BLaER1 treated with 17β-estradiol and CSF1 and Interleukin-3, amounts not matched to agents 10 nM and 100 nM (cell line): ENCODE measurements around the gene C14orf93.
A peak's percentile ranks its signal among the peaks of the same experiment; 100 is the strongest.

Experiments
- H3K27ac ChIP-seq, 11 experiments: shearing (Covaris generic); formaldehyde crosslinking; 2 replicates each; pipeline ENCODE4 v1.8.1; 2022
- H3K27me3 ChIP-seq, 11 experiments: shearing (Covaris generic); formaldehyde crosslinking; 2 replicates each; pipeline ENCODE4 v1.8.1; 2022
- H3K36me3 ChIP-seq, 11 experiments: shearing (Covaris generic); formaldehyde crosslinking; 2 replicates each; pipeline ENCODE4 v1.8.1; 2022
- H3K4me1 ChIP-seq, 10 experiments: shearing (Covaris generic); formaldehyde crosslinking; 2 replicates each; pipeline ENCODE4 v1.8.1; 2022
- H3K4me2 ChIP-seq, 11 experiments: shearing (Covaris generic); formaldehyde crosslinking; 2 replicates each; pipeline ENCODE4 v1.8.1; 2022
- H3K4me3 ChIP-seq, 10 experiments: shearing (Covaris generic); formaldehyde crosslinking; 2 replicates each; pipeline ENCODE4 v1.8.1; 2022
- H3K9ac ChIP-seq, 11 experiments: shearing (Covaris generic); formaldehyde crosslinking; 2 replicates each; pipeline ENCODE4 v1.8.1; 2022
- H3K9me3 ChIP-seq, 11 experiments: shearing (Covaris generic); formaldehyde crosslinking; replicated peaks in 1 of 11; 2 replicates each; pipeline ENCODE4 v1.8.1; 2022
- H4K20me1 ChIP-seq, 11 experiments: shearing (Covaris generic); formaldehyde crosslinking; 2 replicates each; pipeline ENCODE4 v1.8.1; 2022
- Cebpa-rat ChIP-seq, 11 experiments: shearing (Covaris generic); IDR thresholded peaks; 2 replicates each; pipeline ENCODE4 v1.8.1; 2022

Gene C14orf93

DNA sequence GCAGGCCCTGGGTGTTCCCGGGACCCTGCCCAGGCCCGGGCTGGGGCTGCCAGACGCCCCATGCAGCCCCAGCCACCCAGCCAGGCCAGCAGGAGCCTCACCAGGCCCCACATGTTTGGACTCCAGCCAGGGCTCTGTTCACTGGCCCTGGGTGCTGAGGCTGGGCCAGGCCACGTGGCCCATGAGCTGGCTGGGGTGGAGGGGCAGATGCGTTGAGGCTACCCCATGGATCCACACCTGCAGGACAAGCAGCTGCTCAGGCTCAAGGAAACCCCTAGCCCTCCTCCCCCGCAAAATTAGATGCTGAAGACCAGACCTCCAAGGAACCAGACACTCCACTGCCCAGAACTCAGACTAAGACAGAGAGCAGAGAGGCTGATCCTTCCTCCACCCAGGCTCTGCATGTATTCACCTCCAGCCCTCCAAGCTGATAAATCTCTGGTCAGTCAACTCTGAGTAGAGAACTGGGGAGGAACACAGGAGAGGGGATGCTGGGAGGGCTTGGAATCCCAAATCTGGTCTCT lies 45.7 kb upstream of the C14orf93 start:
- no peak for TF ChIP-seq Cebpa-rat (IDR thresholded peaks at IDR 0.05)
- Histone ChIP-seq H3K4me3 (no peak overlapping the region), H3K27ac (0 out of 22 replicates have a peak overlapping the region, but pooled peaks of 1 of the 11 experiments have one; percentile 29)

DNA sequence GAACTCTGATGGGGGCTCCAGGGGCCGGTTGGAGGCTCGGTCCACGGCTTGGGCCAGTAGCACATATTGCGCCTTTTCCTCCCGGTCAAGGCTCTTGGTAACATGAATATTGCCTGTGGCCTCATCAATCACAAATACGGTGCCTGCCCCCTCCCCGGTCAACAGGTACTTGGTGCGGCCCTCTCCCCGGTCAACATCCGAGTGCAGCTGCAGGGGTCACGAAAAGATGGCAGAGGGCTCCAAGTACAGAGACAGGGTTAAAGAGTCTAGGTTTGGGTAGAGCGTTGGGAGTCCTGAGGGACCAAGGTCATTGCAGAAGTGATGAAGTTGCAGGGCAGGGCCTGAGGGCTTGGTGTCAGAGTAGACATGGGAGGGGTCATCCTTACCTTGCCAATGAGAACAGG lies 45.2 kb upstream of the C14orf93 start:
- Histone ChIP-seq H3K9me3 (no peaks in the 10 kb centered on the region), H3K4me2 (peak overlapping the region in 6 of 11 experiments; percentile 96 to 100 (median 100); a peak in 10 of 22 replicates), H3K4me3 (no peak overlapping the region), H3K36me3 (peaks cover 16 to 21% (median 19%) of the 10 kb centered on the region in 11 experiments), H4K20me1 (peaks cover 20 to 48% (median 27%) of the 10 kb centered on the region in 11 experiments; a peak in 21 of 22 replicates), H3K27me3 (peaks cover 3 to 11% (median 8%) of the 10 kb centered on the region in 11 experiments; a peak in 15 of 22 replicates), H3K27ac (0 out of 22 replicates have a peak overlapping the region, but pooled peaks of 1 of the 11 experiments have one; percentile 29), H3K9ac (peak overlapping the region in 3 of 11 experiments; percentile 26 to 82 (median 81); a peak in 4 of 22 replicates), H3K4me1 (peaks cover 19 to 55% (median 36%) of the 10 kb centered on the region in 10 experiments; a peak in 19 of 20 replicates)
- no peak for TF ChIP-seq Cebpa-rat (IDR thresholded peaks at IDR 0.05)

More for the DNA sequence above, 45.7 kb upstream of the C14orf93 start:
- Histone ChIP-seq H3K9me3 (no peaks in the 10 kb centered on the region), H3K4me1 (peaks cover 19 to 61% (median 40%) of the 10 kb centered on the region in 10 experiments; a peak in 19 of 20 replicates), H3K36me3 (peaks cover 21 to 26% (median 24%) of the 10 kb centered on the region in 11 experiments), H3K9ac (peak overlapping the region in 6 of 11 experiments; percentile 23 to 82 (median 78); a peak in 6 of 22 replicates), H3K27me3 (peaks cover 3 to 11% (median 8%) of the 10 kb centered on the region in 11 experiments; a peak in 15 of 22 replicates), H3K4me2 (peak overlapping the region in 10 of 11 experiments; percentile 96 to 100 (median 99); a peak in 18 of 22 replicates), H4K20me1 (peaks cover 25 to 53% (median 32%) of the 10 kb centered on the region in 11 experiments; a peak in 21 of 22 replicates)

DNA sequence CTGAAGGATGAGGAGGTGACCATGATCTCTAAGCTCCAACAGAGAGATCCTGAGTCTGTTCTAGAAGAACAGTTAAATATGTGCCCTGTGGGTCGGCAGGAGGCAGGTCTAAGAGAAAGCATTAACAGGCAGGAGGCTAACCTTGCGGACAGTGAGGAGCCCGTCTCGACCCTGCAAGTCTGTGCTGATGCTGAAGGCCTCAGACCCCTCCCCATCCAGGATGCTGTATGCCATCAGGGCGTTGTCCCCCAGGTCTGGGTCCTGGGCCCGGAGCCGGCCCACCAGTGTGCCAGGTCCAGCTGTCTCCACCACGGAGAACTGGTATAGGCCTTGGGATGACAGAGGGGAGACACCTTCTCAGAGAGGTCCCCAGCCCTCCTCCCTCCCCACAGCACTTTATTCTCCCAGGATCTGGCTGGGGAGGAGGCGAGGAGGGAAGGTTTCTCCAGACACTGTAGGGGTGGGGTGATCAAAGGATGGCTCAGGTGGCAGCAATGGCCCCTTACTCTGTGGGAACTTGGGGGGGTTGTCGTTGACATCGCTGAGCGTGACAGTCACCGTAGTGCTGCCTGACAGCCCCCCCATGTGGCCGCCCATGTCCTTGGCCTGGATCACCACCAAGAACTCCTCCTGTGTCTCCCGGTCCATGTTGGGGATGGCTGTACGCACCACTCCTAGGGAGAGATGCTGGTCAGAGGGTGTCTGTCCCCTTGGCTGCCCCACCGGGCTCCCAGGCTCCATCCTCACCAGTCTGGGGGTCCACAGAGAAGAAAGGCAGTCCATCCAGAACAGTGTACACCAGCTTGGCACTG lies 44.3 kb upstream of the C14orf93 start:
- H3K36me3 ChIP-seq = peaks cover 7 to 12% (median 10%) of the 10 kb centered on the region in 11 experiments
- H3K9me3 ChIP-seq = no peaks in the 10 kb centered on the region
- H4K20me1 ChIP-seq = peaks cover 11 to 39% (median 17%) of the 10 kb centered on the region in 11 experiments; a peak in 21 of 22 replicates
- no peak overlapping the region for H3K4me2 ChIP-seq
- H3K4me1 ChIP-seq = peaks cover 18 to 46% (median 31%) of the 10 kb centered on the region in 10 experiments; a peak in 19 of 20 replicates
- no peak for TF ChIP-seq Cebpa-rat (IDR thresholded peaks at IDR 0.05)
- H3K4me3 ChIP-seq = no peak overlapping the region
- no peak overlapping the region for H3K9ac ChIP-seq
- H3K27me3 ChIP-seq = peaks cover 3 to 11% (median 8%) of the 10 kb centered on the region in 11 experiments; a peak in 15 of 22 replicates
- no peak overlapping the region for H3K27ac ChIP-seq

DNA sequence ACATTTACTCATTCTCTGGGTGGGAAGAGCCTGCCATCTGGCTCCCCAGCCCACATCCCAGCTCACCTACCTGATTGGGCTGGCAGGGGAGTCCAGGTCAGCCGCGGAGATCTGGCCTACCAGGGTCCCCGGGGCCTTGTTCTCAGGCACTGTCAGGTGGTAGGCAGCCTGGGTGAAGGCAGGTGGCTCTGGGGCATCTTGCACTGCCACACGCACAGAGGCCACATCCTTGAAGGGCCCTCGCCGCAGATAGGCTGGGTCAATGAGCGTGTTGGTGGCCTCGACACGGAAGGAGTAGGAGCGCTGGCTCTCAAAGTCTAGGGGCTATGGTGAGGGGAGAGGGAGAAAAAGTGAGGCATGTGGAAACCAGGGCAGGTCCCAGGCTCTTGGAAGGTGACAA lies 43.5 kb upstream of the C14orf93 start:
- H3K27me3 ChIP-seq = peaks cover 3 to 11% (median 8%) of the 10 kb centered on the region in 11 experiments; a peak in 15 of 22 replicates
- H3K4me3 ChIP-seq = no peak overlapping the region
- TF ChIP-seq Cebpa-rat (IDR thresholded peaks at IDR 0.05) = no peak
- H4K20me1 ChIP-seq = peaks cover 4 to 31% (median 9%) of the 10 kb centered on the region in 11 experiments; a peak in 21 of 22 replicates
- no peak overlapping the region for H3K4me2 ChIP-seq
- H3K4me1 ChIP-seq = peaks cover 18 to 38% (median 25%) of the 10 kb centered on the region in 10 experiments; a peak in 19 of 20 replicates
- no peak overlapping the region for H3K27ac ChIP-seq
- no peaks in the 10 kb centered on the region for H3K9me3 ChIP-seq
- H3K9ac ChIP-seq = peak overlapping the region in 2 of 11 experiments; percentile 30 to 44; a peak in 2 of 22 replicates
- peaks cover 0 to 4% (median 2%) of the 10 kb centered on the region in 11 experiments; a peak in 8 of 22 replicates for H3K36me3 ChIP-seq

DNA sequence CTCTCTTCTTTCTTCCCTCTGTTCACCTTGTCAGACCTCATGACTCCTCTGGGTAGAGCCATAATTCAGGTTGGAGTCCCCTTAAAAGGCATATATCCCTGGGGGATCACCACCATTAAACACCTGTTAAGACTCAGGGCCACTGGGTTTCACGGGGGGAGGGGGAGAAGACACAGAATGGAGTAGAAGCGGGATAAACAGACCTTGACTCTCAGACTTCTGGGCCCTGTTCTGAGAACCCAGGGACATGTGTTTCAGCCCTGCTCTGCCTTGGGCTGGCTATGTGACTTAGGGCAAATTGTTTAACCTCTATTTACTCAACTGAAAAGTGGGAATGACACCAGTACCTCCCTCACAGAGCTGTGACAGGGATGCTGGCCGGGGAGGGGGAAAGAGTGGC lies 42.7 kb upstream of the C14orf93 start:
- Histone ChIP-seq H3K27me3 (peaks cover 3 to 11% (median 8%) of the 10 kb centered on the region in 11 experiments; a peak in 15 of 22 replicates), H3K4me2 (no peak overlapping the region), H3K4me1 (peaks cover 16 to 31% (median 21%) of the 10 kb centered on the region in 10 experiments; a peak in 19 of 20 replicates), H4K20me1 (peaks cover 0 to 23% (median 4%) of the 10 kb centered on the region in 11 experiments; a peak in 13 of 22 replicates), H3K36me3 (no peaks in the 10 kb centered on the region; a peak in 2 of 22 replicates), H3K27ac (no peak overlapping the region), H3K9ac (peak overlapping the region in 3 of 11 experiments; percentile 18 to 44 (median 20); a peak in 2 of 22 replicates), H3K4me3 (no peak overlapping the region), H3K9me3 (no peaks in the 10 kb centered on the region)
- no peak for TF ChIP-seq Cebpa-rat (IDR thresholded peaks at IDR 0.05)

DNA sequence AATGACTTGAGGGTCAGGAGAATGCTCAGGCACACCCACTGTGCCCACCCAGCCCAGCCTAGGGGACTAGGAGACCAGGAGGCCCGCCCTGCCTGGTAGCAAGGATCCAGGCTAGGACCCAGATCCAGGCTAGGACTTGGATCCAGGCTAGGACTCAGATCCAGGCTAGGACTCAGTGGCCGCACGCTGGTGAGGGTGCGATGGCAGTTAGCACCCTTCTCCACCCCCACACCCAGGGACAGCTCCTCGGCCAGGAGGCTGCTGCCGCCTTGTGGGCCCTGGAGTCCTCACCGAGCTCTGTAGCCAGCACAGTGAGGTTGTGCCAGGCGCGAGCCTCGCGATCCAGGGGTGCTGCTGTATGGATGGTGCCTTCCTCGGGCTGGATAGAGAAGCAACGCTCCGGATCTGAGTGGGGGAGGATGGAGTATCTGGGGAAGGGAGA lies 42.3 kb upstream of the C14orf93 start:
- H3K27ac ChIP-seq = no peak overlapping the region
- H3K4me1 ChIP-seq = peaks cover 15 to 30% (median 22%) of the 10 kb centered on the region in 10 experiments; a peak in 19 of 20 replicates
- no peaks in the 10 kb centered on the region for H3K9me3 ChIP-seq
- H3K9ac ChIP-seq = peak overlapping the region in 3 of 11 experiments; percentile 18 to 44 (median 20); a peak in 2 of 22 replicates
- no peaks in the 10 kb centered on the region; a peak in 2 of 22 replicates for H3K36me3 ChIP-seq
- TF ChIP-seq Cebpa-rat (IDR thresholded peaks at IDR 0.05) = no peak
- H3K4me3 ChIP-seq = no peak overlapping the region
- H4K20me1 ChIP-seq = peaks cover 0 to 19% (median 4%) of the 10 kb centered on the region in 11 experiments; a peak in 7 of 22 replicates
- peaks cover 2 to 8% (median 6%) of the 10 kb centered on the region in 11 experiments; a peak in 15 of 22 replicates for H3K27me3 ChIP-seq
- H3K4me2 ChIP-seq = no peak overlapping the region

DNA sequence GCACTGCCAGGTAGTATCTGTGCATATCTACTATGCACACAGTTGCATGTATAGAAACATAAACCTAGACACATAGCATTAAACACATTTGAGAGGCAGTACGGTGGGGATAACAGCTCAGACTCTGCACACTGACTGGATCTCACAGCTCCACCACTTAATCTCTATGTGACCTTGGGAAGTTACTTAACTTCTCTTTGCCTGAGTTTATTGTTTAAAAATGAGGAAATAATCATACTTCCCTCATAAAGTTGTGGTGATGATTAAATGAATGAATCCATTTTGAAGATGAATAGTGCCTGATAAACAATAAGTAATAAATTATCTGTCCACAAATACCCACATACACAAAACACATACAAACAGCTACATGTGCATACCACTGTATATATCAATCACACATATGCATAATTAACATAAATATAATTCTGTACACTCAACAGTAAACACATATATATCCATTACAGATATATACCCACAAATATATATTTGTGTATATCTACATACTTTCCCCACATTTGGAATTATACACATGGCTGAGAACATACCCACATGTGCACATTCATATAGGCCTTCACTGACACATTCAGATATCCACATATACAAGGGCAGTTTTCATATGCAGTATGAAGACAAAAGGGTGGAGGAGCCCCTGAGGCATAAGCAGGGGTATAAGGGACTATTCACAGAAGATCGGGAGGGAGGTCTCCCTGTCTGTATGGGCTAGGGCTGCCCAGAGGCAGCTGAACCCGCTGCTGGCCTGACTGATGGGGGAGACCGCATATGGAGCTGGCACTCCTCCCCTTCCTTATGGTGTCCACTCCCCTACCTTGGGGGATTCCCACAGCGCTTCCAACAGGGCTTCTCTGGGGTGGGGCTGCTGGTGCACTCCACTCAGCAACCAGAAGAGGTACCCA lies 41.5 kb upstream of the C14orf93 start:
- no peaks in the 10 kb centered on the region; a peak in 2 of 22 replicates for H3K36me3 ChIP-seq
- no peak overlapping the region for H3K4me3 ChIP-seq
- no peaks in the 10 kb centered on the region for H3K9me3 ChIP-seq
- no peak overlapping the region for H3K4me2 ChIP-seq
- no peak for TF ChIP-seq Cebpa-rat (IDR thresholded peaks at IDR 0.05)
- H3K9ac ChIP-seq = peak overlapping the region in 1 of 11 experiments; percentile 44; a peak in 1 of 22 replicates
- H3K27ac ChIP-seq = no peak overlapping the region
- H3K27me3 ChIP-seq = no peaks in the 10 kb centered on the region; a peak in 1 of 22 replicates
- H3K4me1 ChIP-seq = peaks cover 7 to 27% (median 20%) of the 10 kb centered on the region in 10 experiments; a peak in 19 of 20 replicates
- peaks cover 0 to 11% (median 0%) of the 10 kb centered on the region in 11 experiments; a peak in 6 of 22 replicates for H4K20me1 ChIP-seq
